ENCODE measurements around the gene TOE1.
"Not testable (repeated sequence)": the region's sequence is repeated elsewhere in the genome, so short reads cannot be mapped to it uniquely, and the experiment has no call there.

Gene TOE1

GRCh38 chr1:45375104-45376090 is 35.4 kb downstream of the TOE1 start:
- DNase-seq (ENCODE audit: extremely low read depth, low read depth), result peak; percentile 19
- TF ChIP-seq CTCF (IDR thresholded peaks at IDR 0.05; ENCODE audit: low read depth, low read length), result no peak; the same call in none of the 2 replicates

- TF ChIP-seq CTCF (IDR thresholded peaks at IDR 0.05; ENCODE audit: low read depth, low read length), result no peak
- DNase-seq (ENCODE audit: extremely low read depth, low read depth), result no peak
These were observed 38.2 kb downstream of the TOE1 start for GRCh38 chr1:45378184-45378583.

GRCh38 chr1:45379524-45379923 is 39.6 kb downstream of the TOE1 start:
- TF ChIP-seq CTCF (IDR thresholded peaks at IDR 0.05; ENCODE audit: low read depth, low read length), result no peak
- DNase-seq (ENCODE audit: extremely low read depth, low read depth), result no peak

- no peak for DNase-seq (ENCODE audit: extremely low read depth, low read depth)
- TF ChIP-seq CTCF (IDR thresholded peaks at IDR 0.05; ENCODE audit: low read depth, low read length), result no peak
These were observed 40.2 kb downstream of the TOE1 start for GRCh38 chr1:45380125-45380524.

GRCh38 chr1:45380730-45381129 is 40.8 kb downstream of the TOE1 start:
- TF ChIP-seq CTCF (IDR thresholded peaks at IDR 0.05; ENCODE audit: low read depth, low read length), result no peak
- no peak for DNase-seq (ENCODE audit: extremely low read depth, low read depth)

- no peak for TF ChIP-seq CTCF (IDR thresholded peaks at IDR 0.05; ENCODE audit: low read depth, low read length)
- no peak for DNase-seq (ENCODE audit: extremely low read depth, low read depth)
These were observed 41.3 kb downstream of the TOE1 start for GRCh38 chr1:45381243-45381642.

GRCh38 chr1:45383191-45383590 is 43.2 kb downstream of the TOE1 start:
- DNase-seq (ENCODE audit: extremely low read depth, low read depth), result no peak

GRCh38 chr1:45384213-45384612 is 44.2 kb downstream of the TOE1 start:
- not testable (repeated sequence) for DNase-seq (ENCODE audit: extremely low read depth, low read depth)

More at GRCh38 chr1:45383191-45383590, 43.2 kb downstream of the TOE1 start:
- TF ChIP-seq CTCF (IDR thresholded peaks at IDR 0.05; ENCODE audit: low read depth, low read length), result no peak

Measured in AG09319 (cell line).